GM12878 (cell line): ENCODE measurements around the gene AK8. TPM values are rescaled to one million over a fixed set of nuclear protein-coding genes. Genes with fewer than 3 reads are reported as not detected.

Experiments
- ATAC-seq: fragments of 200-7000 bp; cut with Tn5 transposase; 3 replicates; pipeline ENCODE4 v1.9.1; 2020; ENCODE audit warnings: mild to moderate bottlenecking, moderate library complexity
- BruUV-seq: library from RNA; stranded (reverse); fragments of 400-500 nt; replicated peaks from 2 replicates; lab custom pipeline; 2021; lab: Mats Ljungman, UMichigan
- CTCF ChIA-PET: fragments of 300-600 bp; sonication (Branson Sonifier 250); formaldehyde crosslinking; extraction: SDS; loops from one replicate; lab custom pipeline; 2021; ENCODE audit warnings: inconsistent platforms; lab: Yijun Ruan, JAX
- POLR2A ChIA-PET: fragments of 350-600 bp; formaldehyde crosslinking; extraction: SDS; loops from one replicate; lab custom pipeline; 2021; ENCODE audit warnings: inconsistent platforms; lab: Charles Lee
- RAD21 ChIA-PET: fragments of 300-600 bp; sonication (Branson Sonifier 250); formaldehyde crosslinking; loops from one replicate; lab custom pipeline; 2023; ENCODE audit warnings: antibody characterized with exemption; ENCODE audit not compliant: unreplicated experiment; lab: Charles Lee
- SMC1A ChIA-PET: fragments of 300-600 bp; sonication (Branson Sonifier 250); formaldehyde crosslinking; loops from one replicate; lab custom pipeline; 2023; ENCODE audit not compliant: unreplicated experiment, uncharacterized antibody; lab: Charles Lee
- DNase-seq: peaks from one replicate; pipeline ENCODE4 v3.0.0-alpha.2; 2011; ENCODE audit warnings: low read depth, low spot score
- FAIRE-seq: peaks from 3 replicates; lab custom pipeline; 2011; peaks lifted over from hg19 to GRCh38; lab: Jason Lieb, UNC
- H2AFZ ChIP-seq: 2 replicates; pipeline ENCODE4 v1.6.0; 2011; ENCODE audit warnings: low read depth, low read length, control low read depth; ENCODE audit not compliant: control insufficient read depth
- H3K27ac ChIP-seq: 2 replicates; pipeline ENCODE4 v1.5.1; 2011; ENCODE audit warnings: control low read depth; ENCODE audit not compliant: control insufficient read depth, insufficient read depth
- H3K27me3 ChIP-seq, 2 experiments: replicated peaks in 1 of 2; 2 replicates each; pipeline versions ENCODE4 v1.6.0 to v1.6.1; 2011; ENCODE audit warnings: low read length in 1 of 2; ENCODE audit not compliant: control insufficient read depth in 2 of 2, insufficient read depth in 2 of 2
- H3K36me3 ChIP-seq, 2 experiments: 2 replicates each; pipeline ENCODE4 v1.5.1; 2011; ENCODE audit warnings: low read length in 1 of 2; ENCODE audit not compliant: control insufficient read depth in 2 of 2, insufficient read depth in 2 of 2
- H3K4me1 ChIP-seq: 2 replicates; pipeline ENCODE4 v1.6.1; 2011; ENCODE audit warnings: mild to moderate bottlenecking, low read length, moderate library complexity, mixed read lengths; ENCODE audit not compliant: control insufficient read depth, insufficient read depth
- H3K4me2 ChIP-seq: 2 replicates; pipeline ENCODE4 v1.6.0; 2011; ENCODE audit warnings: control low read depth; ENCODE audit not compliant: control insufficient read depth, insufficient read depth
- H3K4me3 ChIP-seq: fragments of 200-600 bp; sonication (generic); 2 replicates; pipeline ENCODE4 v1.5.1; 2016
- H3K79me2 ChIP-seq: 2 replicates; pipeline ENCODE4 v1.6.0; 2011; ENCODE audit warnings: low read length; ENCODE audit not compliant: control insufficient read depth, insufficient read depth
- H3K9ac ChIP-seq: 2 replicates; pipeline ENCODE4 v1.8.0; 2011; ENCODE audit warnings: low read length, control low read depth, mixed read lengths; ENCODE audit not compliant: control insufficient read depth, insufficient read depth
- H3K9me3 ChIP-seq: replicated peaks from 3 replicates; pipeline ENCODE4 v1.5.1; 2011; ENCODE audit warnings: mild to moderate bottlenecking, low read length; ENCODE audit not compliant: control insufficient read depth, insufficient read depth
- H4K20me1 ChIP-seq: 2 replicates; pipeline ENCODE4 v1.6.0; 2011; ENCODE audit not compliant: control insufficient read depth, insufficient read depth
- BACH1 ChIP-seq: fragments of 450-650 bp; IDR thresholded peaks from 2 replicates; pipeline ENCODE4 v1.6.1; 2017; ENCODE audit warnings: mild to moderate bottlenecking, borderline replicate concordance
- EED ChIP-seq: sonication (generic); IDR thresholded peaks from 2 replicates; pipeline ENCODE4 v1.6.1; 2016; ENCODE audit warnings: antibody characterized with exemption, low read depth
- HCFC1 ChIP-seq: fragments of 150-350 bp; IDR thresholded peaks from 2 replicates; pipeline ENCODE4 v1.6.1; 2014; ENCODE audit warnings: low read length
- IKZF2 ChIP-seq, 2 experiments: fragments of 450-650 bp; IDR thresholded peaks; 2 replicates each; pipeline ENCODE4 v1.6.1; 2017; ENCODE audit warnings: mild to moderate bottlenecking in 2 of 2, moderate library complexity in 2 of 2
- NR2C1 ChIP-seq: fragments of 450-650 bp; IDR thresholded peaks from 2 replicates; pipeline ENCODE4 v1.6.1; 2017; ENCODE audit warnings: antibody characterized with exemption, mild to moderate bottlenecking, moderate library complexity
- RUNX3 ChIP-seq: IDR thresholded peaks from 2 replicates; pipeline ENCODE4 v1.6.1; 2012; ENCODE audit warnings: low read length, inconsistent platforms
- ZNF24 ChIP-seq: fragments of 450-650 bp; IDR thresholded peaks from 2 replicates; pipeline ENCODE4 v1.6.1; 2017; ENCODE audit warnings: antibody characterized with exemption, mild to moderate bottlenecking
- WGBS: methylation state at CpG from one replicate; pipeline ENCODE4 v1.1.6; 2016; ENCODE audit warnings: low lambda C conversion rate; ENCODE audit not compliant: insufficient replicate concordance, insufficient coverage; ENCODE audit errors: missing lambda C conversion rate; 5-methylcytosine and 5-hydroxymethylcytosine counted together
- in situ Hi-C: fragments of 300-500 bp; cut with MboI; formaldehyde crosslinking; loops from 9 replicates; pipeline ENCODE4 v1.14.3; 2018; ENCODE audit warnings: mixed read lengths
- intact Hi-C: fragments of 100-400 bp; cut with micrococcal nuclease; formaldehyde crosslinking; loops from one replicate; pipeline ENCODE4 v1.14.2; 2022; ENCODE audit not compliant: unreplicated experiment
- polyA plus RNA-seq, 11 experiments: library from polyadenylated mRNA; depleted of rRNA in 4 of 11; unstranded in 6 of 11; stranded (reverse) in 5 of 11; fragments of >200 nt; fragmentation: Nextera tagmentation in 4 of 11; fragmentation: Illumina TruSeq in 1 of 11; extraction: Ambion mirVana in 4 of 11; extraction: Trizol in 1 of 11; gene quantifications; 1 replicate in 1 of 11; 2 replicates in 10 of 11; pipeline versions ENCODE4 v1.2.1 to v1.2.3, GENCODE V29; 2011 to 2016; ENCODE audit warnings: inconsistent platforms in 2 of 11, missing spikeins in 2 of 11, low read depth in 1 of 11
- total RNA-seq, 4 experiments: library from RNA; depleted of rRNA in 3 of 4; stranded (reverse); fragments of >200 nt in 3 of 4; fragmentation: Illumina TruSeq in 1 of 4; extraction: Trizol in 1 of 4; gene quantifications; 2 replicates each; pipeline versions ENCODE4 v1.2.1 to v1.2.3, GENCODE V29; 2013 to 2021
- TF ChIP-seq, protein P1 (sequence below): fragments of 450-650 bp; IDR thresholded peaks from 2 replicates; pipeline ENCODE4 v1.6.1; 2014; ENCODE audit warnings: mild to moderate bottlenecking

AK8 gene
- total and polyA plus RNA-seq, 10 of the 15 experiments (the other 5 are each of a cell fraction or from before 2014, with no cell fraction given): 0.03 to 0.12 (median 0.06) TPM; not detected in 5

DNA sequence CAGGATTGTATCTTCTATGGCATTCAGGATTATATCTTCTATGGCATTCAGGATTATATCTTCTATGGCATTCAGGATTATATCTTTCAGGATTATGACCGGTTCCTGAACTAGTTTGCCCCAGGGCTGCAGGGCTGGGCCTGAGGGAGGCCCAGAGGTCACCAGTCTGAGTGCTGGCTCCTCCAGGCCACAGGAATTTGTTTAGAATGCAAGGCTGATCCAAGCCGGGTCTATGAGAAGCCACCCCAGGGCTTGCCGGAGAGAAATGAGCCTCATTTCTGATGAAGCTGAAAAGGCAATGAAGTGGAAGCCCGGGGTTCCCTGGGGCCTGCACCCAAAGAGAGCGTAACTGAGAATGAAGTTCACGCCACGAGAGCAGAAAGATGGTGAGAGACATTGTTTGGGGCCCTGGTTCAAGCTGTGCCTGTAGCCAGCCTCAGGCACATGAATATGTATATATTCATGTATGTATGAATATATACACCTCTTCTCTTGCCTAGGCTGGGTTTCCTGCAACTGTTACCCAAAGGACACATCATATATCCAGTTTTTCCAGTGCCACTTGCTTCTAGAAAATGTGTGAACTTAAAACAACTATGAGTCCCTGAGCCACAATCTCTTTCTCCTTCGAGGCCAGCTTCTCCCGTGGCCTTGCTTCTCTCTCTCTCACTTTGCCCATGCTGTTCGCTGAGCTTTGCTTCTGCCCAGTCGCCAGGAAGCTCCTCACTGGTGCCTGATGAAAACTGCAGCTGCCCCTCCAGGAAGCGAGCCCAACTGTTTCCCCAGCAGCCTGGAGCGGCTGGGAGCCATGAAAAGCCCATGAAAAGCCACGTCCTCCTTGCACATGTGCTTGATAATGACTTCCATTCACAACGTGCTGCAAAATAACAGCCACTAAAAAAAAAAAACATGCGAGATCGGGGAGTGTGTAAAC is 145.5 kb downstream of the AK8 start:
- in situ Hi-C loops (no loop called here), intact Hi-C loops (no loop called here)
- ChIA-PET SMC1A (no interaction called here), CTCF (no interaction called here), RAD21 (no interaction called here), POLR2A (no interaction called here)
- Histone ChIP-seq H3K27ac (no peak overlapping the region), H3K79me2 (no peaks in the 10 kb centered on the region), H3K9ac (no peak overlapping the region), H3K36me3 (no peaks in the 10 kb centered on the region), H3K4me2 (no peak overlapping the region), H3K27me3 (peaks cover 0 to 4% of the 10 kb centered on the region in 2 experiments; a peak in 2 of 4 replicates), H4K20me1 (no peaks in the 10 kb centered on the region), H2AFZ (no peak overlapping the region), H3K4me3 (no peak overlapping the region), H3K9me3 (no peaks in the 10 kb centered on the region), H3K4me1 (no peaks in the 10 kb centered on the region)
- BruUV-seq: no TSS peak
- TF ChIP-seq IKZF2 (IDR thresholded peaks at IDR 0.05): no peak
- TF ChIP-seq, protein P1, sequence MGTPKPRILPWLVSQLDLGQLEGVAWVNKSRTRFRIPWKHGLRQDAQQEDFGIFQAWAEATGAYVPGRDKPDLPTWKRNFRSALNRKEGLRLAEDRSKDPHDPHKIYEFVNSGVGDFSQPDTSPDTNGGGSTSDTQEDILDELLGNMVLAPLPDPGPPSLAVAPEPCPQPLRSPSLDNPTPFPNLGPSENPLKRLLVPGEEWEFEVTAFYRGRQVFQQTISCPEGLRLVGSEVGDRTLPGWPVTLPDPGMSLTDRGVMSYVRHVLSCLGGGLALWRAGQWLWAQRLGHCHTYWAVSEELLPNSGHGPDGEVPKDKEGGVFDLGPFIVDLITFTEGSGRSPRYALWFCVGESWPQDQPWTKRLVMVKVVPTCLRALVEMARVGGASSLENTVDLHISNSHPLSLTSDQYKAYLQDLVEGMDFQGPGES: no peak
- no peak for TF ChIP-seq NR2C1
- TF ChIP-seq BACH1: no peak
- FAIRE-seq: no peak
- no peak for ATAC-seq
- WGBS: 26% methylated on average over 17 of the region's 17 CpGs
- no peak for DNase-seq

DNA sequence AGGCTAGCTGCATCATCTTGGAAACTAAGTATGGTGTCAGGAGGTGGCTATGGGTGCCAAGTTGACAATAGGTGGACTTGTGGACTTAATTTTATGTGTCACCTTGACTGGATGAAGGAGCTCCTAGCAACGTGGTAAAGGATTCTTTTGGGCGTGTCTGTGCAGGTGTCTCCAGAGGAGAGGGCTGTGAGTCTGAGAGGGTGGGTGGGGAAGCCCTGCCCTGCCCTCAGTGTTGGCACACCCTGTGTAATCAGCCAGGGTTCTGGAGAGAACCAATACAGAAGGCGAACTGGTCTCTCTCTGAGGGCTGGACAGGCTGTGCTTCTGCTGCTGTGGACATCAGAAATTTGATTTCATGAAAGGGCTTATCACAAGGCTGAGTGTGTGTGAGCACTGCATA is 146.9 kb downstream of the AK8 start:
- CTCF ChIA-PET: no interaction called here
- 5% methylated on average over 3 of the region's 3 CpGs for WGBS
- no peak for DNase-seq
- TF ChIP-seq HCFC1 (no peak), ZNF24 (no peak), IKZF2 (IDR thresholded peaks at IDR 0.05) (no peak), RUNX3 (no peak), EED (no peak)
- TF ChIP-seq, all 136 proteins: peak for 0
- Histone ChIP-seq H3K27me3 (peaks cover 0 to 4% of the 10 kb centered on the region in 2 experiments; a peak in 2 of 4 replicates), H3K27ac (no peak overlapping the region), H3K9ac (no peak overlapping the region), H3K36me3 (no peaks in the 10 kb centered on the region), H3K79me2 (no peaks in the 10 kb centered on the region), H2AFZ (no peak overlapping the region), H3K4me3 (no peak overlapping the region), H4K20me1 (no peaks in the 10 kb centered on the region), H3K4me1 (no peaks in the 10 kb centered on the region), H3K9me3 (no peaks in the 10 kb centered on the region), H3K4me2 (no peak overlapping the region)
- in situ Hi-C loops: no loop called here
- ChIA-PET SMC1A (no interaction called here), RAD21 (no interaction called here), POLR2A (no interaction called here)
- FAIRE-seq: no peak
- BruUV-seq: no TSS peak
- intact Hi-C loops: no loop called here
- no peak for ATAC-seq
